KOPT-K1 (cell line): ENCODE data around the gene GRID1.

Source experiments
- H3K27ac ChIP-seq: fragments of 200-600 bp; sonication (generic); 2 replicates; pipeline ENCODE4 v1.5.1; 2016; ENCODE audit warnings: antibody characterized with exemption, mild to moderate bottlenecking, low read depth, low read length; ENCODE audit not compliant: poor library complexity, severe bottlenecking
- H3K36me3 ChIP-seq: fragments of 200-600 bp; sonication (generic); 2 replicates; pipeline ENCODE4 v1.5.1; 2017; ENCODE audit warnings: antibody characterized with exemption, mild to moderate bottlenecking, low read length, moderate library complexity; ENCODE audit not compliant: insufficient read depth
- H3K9me3 ChIP-seq: fragments of 200-600 bp; sonication (generic); 2 replicates; pipeline ENCODE4 v1.5.1; 2017; ENCODE audit warnings: antibody characterized with exemption, low read length, mild to moderate bottlenecking; ENCODE audit not compliant: insufficient read depth, poor library complexity, severe bottlenecking

Gene GRID1

GRCh38 chr10:86355571-86356038, 11.0 kb downstream of the GRID1 start:
- H3K36me3 ChIP-seq = no peaks in the 10 kb centered on the region
- H3K9me3 ChIP-seq = no peaks in the 10 kb centered on the region
- H3K27ac ChIP-seq = no peak overlapping the region

- Histone ChIP-seq H3K9me3 (no peaks in the 10 kb centered on the region), H3K27ac (no peak overlapping the region), H3K36me3 (no peaks in the 10 kb centered on the region)
These were observed 11.6 kb downstream of the GRID1 start for GRCh38 chr10:86354761-86355540.

- H3K27ac ChIP-seq = no peak overlapping the region
- no peaks in the 10 kb centered on the region for H3K9me3 ChIP-seq
- H3K36me3 ChIP-seq = no peaks in the 10 kb centered on the region
These were observed 12.8 kb downstream of the GRID1 start for GRCh38 chr10:86353506-86354485.

- Histone ChIP-seq H3K27ac (no peak overlapping the region), H3K36me3 (no peaks in the 10 kb centered on the region)
These were observed 15.7 kb downstream of the GRID1 start for GRCh38 chr10:86350897-86351296.

GRCh38 chr10:86349940-86350630, 16.5 kb downstream of the GRID1 start:
- Histone ChIP-seq H3K36me3 (no peaks in the 10 kb centered on the region), H3K9me3 (no peaks in the 10 kb centered on the region), H3K27ac (no peak overlapping the region)

More at GRCh38 chr10:86350897-86351296, 15.7 kb downstream of the GRID1 start:
- H3K9me3 ChIP-seq = no peaks in the 10 kb centered on the region

- Histone ChIP-seq H3K36me3 (no peaks in the 10 kb centered on the region), H3K27ac (no peak overlapping the region), H3K9me3 (no peaks in the 10 kb centered on the region)
These were observed 17.1 kb downstream of the GRID1 start for GRCh38 chr10:86349474-86349873.

- no peak overlapping the region for H3K27ac ChIP-seq
- no peaks in the 10 kb centered on the region for H3K9me3 ChIP-seq
- H3K36me3 ChIP-seq = no peaks in the 10 kb centered on the region
These were observed 18.0 kb downstream of the GRID1 start for GRCh38 chr10:86348321-86349210.

- Histone ChIP-seq H3K27ac (no peak overlapping the region), H3K36me3 (no peaks in the 10 kb centered on the region), H3K9me3 (no peaks in the 10 kb centered on the region)
These were observed 18.7 kb downstream of the GRID1 start for GRCh38 chr10:86347856-86348255.

GRCh38 chr10:86346799-86347665, 19.6 kb downstream of the GRID1 start:
- H3K27ac ChIP-seq = no peak overlapping the region
- no peaks in the 10 kb centered on the region for H3K36me3 ChIP-seq

GRCh38 chr10:86345859-86346798, 20.5 kb downstream of the GRID1 start:
- H3K36me3 ChIP-seq = no peaks in the 10 kb centered on the region
- no peaks in the 10 kb centered on the region for H3K9me3 ChIP-seq
- H3K27ac ChIP-seq = no peak overlapping the region

More at GRCh38 chr10:86346799-86347665, 19.6 kb downstream of the GRID1 start:
- no peaks in the 10 kb centered on the region for H3K9me3 ChIP-seq

GRCh38 chr10:86345296-86345858, 21.2 kb downstream of the GRID1 start:
- Histone ChIP-seq H3K27ac (no peak overlapping the region), H3K36me3 (no peaks in the 10 kb centered on the region)

GRCh38 chr10:86344714-86345161, 21.9 kb downstream of the GRID1 start:
- H3K36me3 ChIP-seq = no peaks in the 10 kb centered on the region
- H3K9me3 ChIP-seq = no peaks in the 10 kb centered on the region
- H3K27ac ChIP-seq = no peak overlapping the region

More at GRCh38 chr10:86345296-86345858, 21.2 kb downstream of the GRID1 start:
- H3K9me3 ChIP-seq = no peaks in the 10 kb centered on the region
